Large intestine (tissue), 12 donors: ENCODE results near the gene C11orf71. TPM values are rescaled to one million over a fixed set of nuclear protein-coding genes. Genes with fewer than 3 reads are reported as not detected.

Experiments used
- DNase-seq, 2 donors: peaks; one replicate each; pipeline versions ENCODE4 v3.0.0 to v3.0.0-alpha.2; 2013
- H3K27ac ChIP-seq: one replicate; pipeline ENCODE4 v1.5.1; 2013; ENCODE audit warnings: low read length
- H3K27me3 ChIP-seq: 2 replicates; pipeline ENCODE4 v1.6.1; 2013; ENCODE audit warnings: low read length; ENCODE audit not compliant: control insufficient read depth, insufficient read depth
- H3K36me3 ChIP-seq: 2 replicates; pipeline ENCODE4 v1.6.1; 2013; ENCODE audit warnings: low read length; ENCODE audit not compliant: control insufficient read depth, insufficient read depth
- H3K4me1 ChIP-seq: one replicate; pipeline ENCODE4 v1.6.1; 2013; ENCODE audit warnings: low read length; ENCODE audit not compliant: control insufficient read depth, insufficient read depth
- H3K4me3 ChIP-seq: one replicate; pipeline ENCODE4 v1.5.1; 2013; ENCODE audit warnings: low read length
- H3K9me3 ChIP-seq: one replicate; pipeline ENCODE4 v1.6.1; 2013; ENCODE audit warnings: mild to moderate bottlenecking, low read depth, low read length, moderate library complexity; ENCODE audit not compliant: control insufficient read depth
- whole genome bisulfite sequencing: methylation state at CpG from one replicate; pipeline ENCODE4 v1.1.5; 2013; ENCODE audit warnings: low lambda C conversion rate; ENCODE audit not compliant: insufficient coverage; 5-methylcytosine and 5-hydroxymethylcytosine counted together
- long read RNA-seq, 11 donors: transcript quantifications; one replicate each; lab custom pipeline, GENCODE V29; 2026
- polyA plus RNA-seq: library from polyadenylated mRNA; unstranded; fragments of 120-200 nt; gene quantifications from one replicate; pipeline ENCODE4 v1.2.1, GENCODE V29; 2013

C11orf71 gene, protein sequence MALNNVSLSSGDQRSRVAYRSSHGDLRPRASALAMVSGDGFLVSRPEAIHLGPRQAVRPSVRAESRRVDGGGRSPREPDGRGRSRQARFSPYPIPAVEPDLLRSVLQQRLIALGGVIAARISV
- 11.5 TPM for polyA plus RNA-seq
- long read RNA-seq, donor 1, transcript C11orf71-202 (1 exons, 1,980 nt), result major isoform, 14 of 14 reads
- long read RNA-seq, donor 1, partial matches to known transcripts, result 0 of 14 reads
- long read RNA-seq, donor 1, other reads (novel, unspliced or antisense), result 0 of 14 reads
- long read RNA-seq, donor 2, transcript C11orf71-202 (1 exons, 1,980 nt), result major isoform, 35 of 35 reads
- long read RNA-seq, donor 2, partial matches to known transcripts, result 0 of 35 reads
- long read RNA-seq, donor 2, other reads (novel, unspliced or antisense), result 0 of 35 reads
- long read RNA-seq, donor 3, result 0 reads
- long read RNA-seq, donor 4, transcript C11orf71-202 (1 exons, 1,980 nt), result major isoform, 5 of 5 reads
- long read RNA-seq, donor 4, partial matches to known transcripts, result 0 of 5 reads
- long read RNA-seq, donor 4, other reads (novel, unspliced or antisense), result 0 of 5 reads
- long read RNA-seq, donor 5, transcript C11orf71-202 (1 exons, 1,980 nt), result major isoform, 13 of 13 reads
- long read RNA-seq, donor 5, partial matches to known transcripts, result 0 of 13 reads
- long read RNA-seq, donor 5, other reads (novel, unspliced or antisense), result 0 of 13 reads
- long read RNA-seq, donor 6, transcript C11orf71-202 (1 exons, 1,980 nt), result major isoform, 20 of 20 reads
- long read RNA-seq, donor 6, partial matches to known transcripts, result 0 of 20 reads
- long read RNA-seq, donor 6, other reads (novel, unspliced or antisense), result 0 of 20 reads
- long read RNA-seq, donor 7, transcript C11orf71-202 (1 exons, 1,980 nt), result major isoform, 13 of 13 reads
- long read RNA-seq, donor 7, partial matches to known transcripts, result 0 of 13 reads
- long read RNA-seq, donor 7, other reads (novel, unspliced or antisense), result 0 of 13 reads
- long read RNA-seq, donor 8, transcript C11orf71-202 (1 exons, 1,980 nt), result major isoform, 25 of 25 reads
- long read RNA-seq, donor 8, partial matches to known transcripts, result 0 of 25 reads
- long read RNA-seq, donor 8, other reads (novel, unspliced or antisense), result 0 of 25 reads
- long read RNA-seq, donor 9, transcript C11orf71-202 (1 exons, 1,980 nt), result major isoform, 20 of 20 reads
- long read RNA-seq, donor 9, partial matches to known transcripts, result 0 of 20 reads
- long read RNA-seq, donor 9, other reads (novel, unspliced or antisense), result 0 of 20 reads
- long read RNA-seq, donor 10, transcript C11orf71-202 (1 exons, 1,980 nt), result major isoform, 14 of 14 reads
- long read RNA-seq, donor 10, partial matches to known transcripts, result 0 of 14 reads
- long read RNA-seq, donor 10, other reads (novel, unspliced or antisense), result 0 of 14 reads
- long read RNA-seq, donor 11, transcript C11orf71-202 (1 exons, 1,980 nt), result major isoform, 15 of 15 reads
- long read RNA-seq, donor 11, partial matches to known transcripts, result 0 of 15 reads
- long read RNA-seq, donor 11, other reads (novel, unspliced or antisense), result 0 of 15 reads

DNA sequence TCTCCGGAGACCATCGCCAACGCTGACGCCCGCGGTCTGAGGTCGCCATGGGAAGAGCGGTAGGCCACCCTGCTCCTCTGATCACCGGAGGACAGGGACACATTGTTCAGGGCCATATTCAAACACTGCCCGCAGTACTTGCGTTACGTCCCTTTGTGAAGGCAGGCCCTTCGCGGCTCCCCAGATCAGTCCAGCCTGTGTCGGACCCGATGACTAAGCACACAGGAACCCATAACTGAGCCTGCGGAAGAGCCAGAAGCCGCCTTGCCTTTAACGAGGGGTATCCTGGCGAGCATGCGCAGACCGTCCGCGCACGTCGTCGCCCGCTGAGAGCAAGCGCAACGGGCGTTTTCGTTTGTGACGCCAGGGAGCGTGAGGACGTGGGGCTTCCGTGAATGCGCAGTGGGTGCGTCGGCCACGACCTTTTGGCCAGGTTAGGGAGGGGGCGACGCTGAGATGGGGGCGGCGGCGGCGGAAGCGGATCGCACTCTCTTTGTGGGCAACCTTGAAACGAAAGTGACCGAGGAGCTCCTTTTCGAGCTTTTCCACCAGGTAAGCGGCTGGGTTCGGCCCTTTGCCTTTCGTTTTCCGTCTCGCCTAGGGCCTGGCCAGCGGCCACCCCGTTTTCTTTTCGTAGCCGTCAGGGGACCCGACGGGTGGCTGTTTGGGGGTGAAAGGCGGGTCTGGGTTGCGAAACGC lies at the start of gene C11orf71, which contains the start of gene RBM7:
TSS of gene C11orf71 (minus strand) at position 296 of the 699 bp plus-strand sequence. CDS start at position 116, 180 bp downstream.
TSS of gene RBM7 (plus strand) at position 451 of the 699 bp plus-strand sequence. CDS start at position 457, 6 bp downstream.
- Histone ChIP-seq H3K27me3 (no peaks in the 10 kb centered on the region), H3K27ac (peak within 1 kb of the TSS; percentile 97), H3K9me3 (no peaks in the 10 kb centered on the region), H3K4me1 (peaks cover 6% of the 10 kb centered on the region), H3K36me3 (peaks cover 10% of the 10 kb centered on the region), H3K4me3 (peak within 1 kb of the TSS; percentile 67)
- WGBS, result no CpG with 5 or more reads among the region's 65 CpGs
- DNase-seq, result peak; percentile 99

DNA sequence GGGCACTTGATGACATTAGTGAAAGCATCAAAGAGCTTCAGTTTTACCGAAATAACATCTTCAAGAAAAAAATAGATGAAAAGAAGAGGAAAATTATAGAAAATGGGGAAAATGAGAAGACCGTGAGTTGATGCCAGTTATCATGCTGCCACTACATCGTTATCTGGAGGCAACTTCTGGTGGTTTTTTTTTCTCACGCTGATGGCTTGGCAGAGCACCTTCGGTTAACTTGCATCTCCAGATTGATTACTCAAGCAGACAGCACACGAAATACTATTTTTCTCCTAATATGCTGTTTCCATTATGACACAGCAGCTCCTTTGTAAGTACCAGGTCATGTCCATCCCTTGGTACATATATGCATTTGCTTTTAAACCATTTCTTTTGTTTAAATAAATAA lies 49.5 kb upstream of the C11orf71 start:
- Histone ChIP-seq H3K4me3 (no peak overlapping the region), H3K4me1 (no peaks in the 10 kb centered on the region), H3K27me3 (no peaks in the 10 kb centered on the region), H3K9me3 (peaks cover 3% of the 10 kb centered on the region), H3K36me3 (peaks cover 25% of the 10 kb centered on the region), H3K27ac (no peak overlapping the region)
- DNase-seq, result no peak
- WGBS, result 85% methylated on average over 3 of the region's 6 CpGs

DNA sequence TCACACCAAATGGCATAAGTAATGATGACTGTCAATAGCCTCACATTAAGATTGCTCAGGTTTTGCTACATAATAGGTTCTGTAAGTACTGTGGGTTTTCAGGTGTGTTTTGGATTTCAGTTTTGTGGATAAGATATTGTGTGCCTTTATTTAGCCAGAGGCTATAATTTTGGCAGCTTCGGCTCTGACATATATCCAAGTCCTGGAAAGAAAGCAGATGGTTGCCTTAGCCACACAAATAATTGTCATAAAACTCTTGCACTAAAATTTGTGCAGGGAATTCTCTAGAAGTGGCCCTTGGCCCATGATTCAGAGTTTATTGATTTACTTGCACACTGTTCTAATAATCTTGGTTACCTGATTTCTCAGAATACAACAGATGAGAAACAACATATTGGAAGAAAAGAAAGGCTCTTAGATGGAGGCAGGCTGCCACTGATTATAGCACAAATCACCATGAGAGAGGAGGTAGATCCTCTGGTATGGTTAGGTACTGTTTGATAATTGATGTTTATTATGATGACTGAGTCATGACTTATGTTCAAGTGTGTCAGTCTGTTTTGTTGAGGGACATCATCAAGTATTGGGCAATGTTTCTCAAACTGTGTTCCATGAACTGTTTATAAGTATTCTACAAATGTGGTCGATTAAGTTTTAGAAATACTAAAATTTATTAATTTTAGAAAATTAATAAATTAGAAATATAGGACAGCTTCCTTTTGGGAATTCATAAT lies 48.6 kb upstream of the C11orf71 start:
- no peak overlapping the region for H3K27ac ChIP-seq
- WGBS, result 86% methylated on average over 1 of the region's 2 CpGs
- H3K4me1 ChIP-seq, result no peaks in the 10 kb centered on the region
- DNase-seq, result no peak
- H3K9me3 ChIP-seq, result peaks cover 3% of the 10 kb centered on the region
- no peak overlapping the region for H3K4me3 ChIP-seq
- H3K27me3 ChIP-seq, result no peaks in the 10 kb centered on the region
- peaks cover 27% of the 10 kb centered on the region for H3K36me3 ChIP-seq

DNA sequence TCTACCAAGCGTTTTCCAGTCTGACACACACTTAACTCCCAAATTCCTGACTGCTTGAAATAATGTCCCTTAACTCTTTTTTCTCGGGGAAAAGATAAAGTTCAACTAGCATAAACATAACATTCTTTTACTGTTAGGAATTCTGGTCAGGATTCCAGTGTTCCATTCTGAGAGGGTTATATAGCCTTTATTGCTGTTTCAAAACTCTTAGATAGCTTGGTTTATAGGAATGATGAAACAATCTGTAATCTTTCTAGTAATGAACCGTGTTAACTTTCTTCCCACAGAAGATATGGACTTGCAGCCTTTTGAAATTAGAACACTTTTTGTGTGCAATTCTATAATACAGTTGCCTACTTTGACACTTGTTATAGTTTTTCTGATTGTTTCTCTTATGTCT lies 47.6 kb upstream of the C11orf71 start:
- no peak overlapping the region for H3K27ac ChIP-seq
- 53% methylated on average over 2 of the region's 3 CpGs for WGBS
- no peak overlapping the region for H3K4me3 ChIP-seq
- peaks cover 3% of the 10 kb centered on the region for H3K9me3 ChIP-seq
- peaks cover 24% of the 10 kb centered on the region for H3K36me3 ChIP-seq
- no peaks in the 10 kb centered on the region for H3K27me3 ChIP-seq
- DNase-seq, result peak in 1 of 2 donors; percentile 44
- H3K4me1 ChIP-seq, result no peaks in the 10 kb centered on the region

DNA sequence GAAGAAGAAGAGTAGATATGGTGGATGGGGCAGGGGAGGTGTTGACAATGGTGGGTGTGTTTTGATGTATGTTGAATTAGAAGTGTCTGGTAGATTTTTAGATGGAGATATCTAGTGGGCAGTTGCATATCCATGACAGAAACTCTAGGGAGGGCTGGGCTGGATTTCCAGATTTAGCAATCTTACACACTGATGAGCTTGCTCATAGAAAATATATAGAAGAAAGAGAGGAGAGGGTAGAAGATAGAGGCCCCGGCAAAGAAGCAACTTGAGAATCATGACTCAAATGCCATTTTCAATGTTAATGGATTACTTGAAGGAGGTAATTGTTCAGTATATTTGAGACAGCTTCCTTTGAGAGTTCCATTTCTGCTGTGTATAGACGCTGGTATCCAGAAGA lies 47.1 kb upstream of the C11orf71 start:
- Histone ChIP-seq H3K36me3 (peaks cover 24% of the 10 kb centered on the region), H3K4me3 (no peak overlapping the region), H3K4me1 (no peaks in the 10 kb centered on the region), H3K9me3 (peaks cover 3% of the 10 kb centered on the region), H3K27ac (peak overlapping the region; percentile 16), H3K27me3 (no peaks in the 10 kb centered on the region)
- DNase-seq, result no peak
- 50% methylated on average over 1 of the region's 2 CpGs for WGBS

DNA sequence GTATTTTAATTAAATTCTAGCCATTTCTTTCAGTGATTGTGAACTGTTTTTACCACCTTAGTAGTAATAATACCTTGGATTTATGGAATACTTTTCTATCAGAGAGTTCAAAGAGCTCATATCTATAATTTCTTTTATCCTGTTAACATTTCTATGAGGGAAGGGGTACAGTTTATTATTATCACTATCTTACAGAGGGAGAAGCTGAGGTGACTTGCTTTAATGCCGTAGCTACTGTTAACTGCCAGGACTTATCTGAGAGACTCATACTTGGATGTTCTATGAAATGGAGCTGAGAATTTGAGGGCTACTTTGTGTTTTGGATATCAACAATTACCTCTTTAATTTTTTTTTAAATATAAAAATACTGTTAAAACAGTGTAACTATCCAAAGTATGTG lies 42.2 kb upstream of the C11orf71 start:
- WGBS, result 100% methylated on average over 1 of the region's 1 CpG
- Histone ChIP-seq H3K27ac (no peak overlapping the region), H3K4me1 (peaks cover 8% of the 10 kb centered on the region), H3K36me3 (peaks cover 10% of the 10 kb centered on the region), H3K4me3 (no peak overlapping the region), H3K27me3 (no peaks in the 10 kb centered on the region), H3K9me3 (no peaks in the 10 kb centered on the region)
- DNase-seq, result no peak

DNA sequence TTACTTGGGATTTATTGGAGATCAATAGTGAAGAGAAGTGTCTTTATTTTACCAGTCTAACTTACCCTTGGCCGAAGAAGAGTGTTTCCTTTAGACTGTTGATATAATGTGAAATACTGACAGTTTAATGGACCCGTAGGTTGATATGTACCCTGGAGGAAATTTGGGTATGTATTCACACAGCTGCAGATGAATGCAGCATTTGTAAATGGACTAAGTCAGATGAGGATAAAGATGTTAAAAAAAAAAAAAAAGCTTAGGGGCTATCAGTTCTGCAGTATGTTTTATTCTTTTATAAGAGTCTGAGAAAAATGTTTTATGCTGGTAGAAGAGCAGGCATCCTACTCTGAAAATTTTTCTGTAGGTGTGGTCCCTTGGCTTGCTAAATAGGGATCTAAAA lies 41.6 kb upstream of the C11orf71 start:
- DNase-seq, result no peak
- no peak overlapping the region for H3K4me3 ChIP-seq
- no peaks in the 10 kb centered on the region for H3K27me3 ChIP-seq
- H3K27ac ChIP-seq, result no peak overlapping the region
- peaks cover 10% of the 10 kb centered on the region for H3K36me3 ChIP-seq
- 100% methylated on average over 1 of the region's 2 CpGs for WGBS
- peaks cover 8% of the 10 kb centered on the region for H3K4me1 ChIP-seq
- no peaks in the 10 kb centered on the region for H3K9me3 ChIP-seq

DNA sequence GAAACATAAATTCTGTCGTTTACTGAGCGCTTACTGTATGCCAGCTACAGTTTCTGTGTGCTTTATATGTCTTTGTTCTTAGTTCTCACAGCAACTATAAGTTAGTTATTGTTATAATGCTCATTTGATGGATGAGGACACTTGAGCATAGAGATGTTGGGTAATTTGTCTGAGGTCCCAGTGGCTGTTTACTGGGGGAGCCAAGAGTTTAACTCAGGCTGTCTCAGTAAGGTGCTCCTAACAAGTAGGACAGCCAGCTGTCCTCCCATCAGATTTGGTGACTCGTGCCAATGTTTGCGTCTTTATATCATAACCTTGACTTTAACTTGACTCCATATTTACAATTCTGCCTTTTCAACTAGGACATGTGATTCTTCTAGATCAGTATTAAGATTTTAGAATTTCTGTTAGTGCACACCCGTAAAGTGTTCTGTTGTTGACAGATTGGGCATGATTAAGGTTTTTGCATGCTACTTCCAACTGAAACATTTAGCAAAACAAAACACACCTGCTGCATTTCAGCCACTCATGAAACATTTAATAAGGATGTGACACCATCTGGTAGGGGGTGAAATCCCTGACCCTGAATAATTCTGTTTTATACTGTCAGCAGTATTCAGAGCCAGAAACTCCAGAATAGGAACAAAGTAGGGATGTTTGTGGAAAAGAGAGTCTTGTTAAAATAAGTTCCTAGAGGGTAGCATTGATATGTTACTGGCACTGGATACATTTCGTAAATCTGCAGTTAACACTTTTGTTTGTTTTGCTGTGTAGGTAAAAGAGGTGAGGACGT lies 40.9 kb upstream of the C11orf71 start:
- Histone ChIP-seq H3K4me3 (no peak overlapping the region), H3K4me1 (peaks cover 8% of the 10 kb centered on the region), H3K27ac (no peak overlapping the region), H3K27me3 (no peaks in the 10 kb centered on the region), H3K36me3 (peaks cover 5% of the 10 kb centered on the region), H3K9me3 (no peaks in the 10 kb centered on the region)
- 83% methylated on average over 3 of the region's 7 CpGs for WGBS
- DNase-seq, result no peak
